Neutrophil (primary cell): Measurements from ENCODE around the gene GPRIN3.
"Not testable (repeated sequence)": the region's sequence is repeated elsewhere in the genome, so short reads cannot be mapped to it uniquely, and the experiment has no call there.

Experiments used
- H3K27ac ChIP-seq: fragments of 200-600 bp; sonication (generic); 2 replicates; pipeline ENCODE4 v1.5.1; 2016; ENCODE audit warnings: mild to moderate bottlenecking, moderate library complexity
- H3K27me3 ChIP-seq: fragments of 200-600 bp; sonication (generic); 2 replicates; pipeline ENCODE4 v1.6.0; 2016; ENCODE audit warnings: mild to moderate bottlenecking
- H3K36me3 ChIP-seq: fragments of 200-600 bp; sonication (generic); 2 replicates; pipeline ENCODE4 v1.5.1; 2017
- H3K4me1 ChIP-seq, 2 experiments: fragments of 200-600 bp in 1 of 2; sonication (generic) in 1 of 2; 1 replicate in 1 of 2; 2 replicates in 1 of 2; pipeline versions ENCODE4 v1.5.1 to v1.6.1; 2013 to 2016; ENCODE audit warnings: low read depth in 1 of 2, low read length in 1 of 2, mild to moderate bottlenecking in 1 of 2, moderate library complexity in 1 of 2; ENCODE audit not compliant: control insufficient read depth in 1 of 2, insufficient read depth in 1 of 2
- H3K4me3 ChIP-seq, 2 experiments: fragments of 200-600 bp in 1 of 2; sonication (generic) in 1 of 2; 1 replicate in 1 of 2; 2 replicates in 1 of 2; pipeline ENCODE4 v1.5.1; 2013 to 2016; ENCODE audit warnings: low read depth in 1 of 2, low read length in 1 of 2, mild to moderate bottlenecking in 1 of 2, moderate library complexity in 1 of 2
- H3K9me3 ChIP-seq: fragments of 200-600 bp; sonication (generic); 2 replicates; pipeline ENCODE4 v1.5.1; 2016
- TF ChIP-seq, protein P1 (sequence below): fragments of 200-600 bp; sonication (generic); IDR thresholded peaks from 2 replicates; pipeline ENCODE4 v1.5.1; 2016; ENCODE audit warnings: antibody characterized with exemption

Gene GPRIN3

DNA sequence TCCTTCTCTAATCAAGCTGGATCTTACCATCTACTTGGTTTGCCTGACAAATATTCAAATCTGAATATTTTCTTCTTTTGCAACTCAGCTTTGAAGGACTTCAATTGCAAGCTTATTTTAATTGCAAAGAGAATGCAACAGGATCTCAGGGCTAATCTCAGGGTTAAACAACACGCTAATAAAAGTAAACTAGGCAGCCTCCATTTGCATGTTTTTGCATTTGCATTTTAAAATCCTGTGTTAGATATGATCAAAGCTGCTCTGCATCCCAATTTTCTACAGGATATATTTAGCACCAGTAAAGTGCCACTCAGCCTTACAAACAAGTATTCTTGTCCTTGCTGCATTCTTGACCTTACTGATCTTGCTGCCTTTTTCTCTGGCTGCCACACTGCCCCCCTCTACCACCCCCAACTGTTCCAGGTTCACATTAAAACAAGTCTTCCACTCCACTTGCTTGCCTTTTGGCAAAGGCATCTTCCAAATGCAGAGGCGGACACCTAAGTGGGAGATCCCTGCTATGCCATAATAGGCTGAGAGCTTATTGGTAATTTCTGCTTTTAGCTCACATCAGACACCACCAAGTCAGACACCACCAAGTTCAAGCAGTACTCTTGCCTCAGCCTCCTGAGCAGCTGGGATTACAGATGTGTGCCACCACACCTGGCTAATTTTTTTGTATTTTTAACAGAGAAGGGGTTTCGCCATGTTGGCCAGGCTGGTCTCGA is 48.1 kb downstream of the GPRIN3 start:
- no peaks in the 10 kb centered on the region for H3K4me1 ChIP-seq
- no peaks in the 10 kb centered on the region for H3K36me3 ChIP-seq
- TF ChIP-seq, protein P1, sequence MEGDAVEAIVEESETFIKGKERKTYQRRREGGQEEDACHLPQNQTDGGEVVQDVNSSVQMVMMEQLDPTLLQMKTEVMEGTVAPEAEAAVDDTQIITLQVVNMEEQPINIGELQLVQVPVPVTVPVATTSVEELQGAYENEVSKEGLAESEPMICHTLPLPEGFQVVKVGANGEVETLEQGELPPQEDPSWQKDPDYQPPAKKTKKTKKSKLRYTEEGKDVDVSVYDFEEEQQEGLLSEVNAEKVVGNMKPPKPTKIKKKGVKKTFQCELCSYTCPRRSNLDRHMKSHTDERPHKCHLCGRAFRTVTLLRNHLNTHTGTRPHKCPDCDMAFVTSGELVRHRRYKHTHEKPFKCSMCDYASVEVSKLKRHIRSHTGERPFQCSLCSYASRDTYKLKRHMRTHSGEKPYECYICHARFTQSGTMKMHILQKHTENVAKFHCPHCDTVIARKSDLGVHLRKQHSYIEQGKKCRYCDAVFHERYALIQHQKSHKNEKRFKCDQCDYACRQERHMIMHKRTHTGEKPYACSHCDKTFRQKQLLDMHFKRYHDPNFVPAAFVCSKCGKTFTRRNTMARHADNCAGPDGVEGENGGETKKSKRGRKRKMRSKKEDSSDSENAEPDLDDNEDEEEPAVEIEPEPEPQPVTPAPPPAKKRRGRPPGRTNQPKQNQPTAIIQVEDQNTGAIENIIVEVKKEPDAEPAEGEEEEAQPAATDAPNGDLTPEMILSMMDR, result no peak
- no peaks in the 10 kb centered on the region for H3K27me3 ChIP-seq
- H3K4me3 ChIP-seq, result no peak overlapping the region
- H3K9me3 ChIP-seq, result no peaks in the 10 kb centered on the region
- no peak overlapping the region for H3K27ac ChIP-seq

DNA sequence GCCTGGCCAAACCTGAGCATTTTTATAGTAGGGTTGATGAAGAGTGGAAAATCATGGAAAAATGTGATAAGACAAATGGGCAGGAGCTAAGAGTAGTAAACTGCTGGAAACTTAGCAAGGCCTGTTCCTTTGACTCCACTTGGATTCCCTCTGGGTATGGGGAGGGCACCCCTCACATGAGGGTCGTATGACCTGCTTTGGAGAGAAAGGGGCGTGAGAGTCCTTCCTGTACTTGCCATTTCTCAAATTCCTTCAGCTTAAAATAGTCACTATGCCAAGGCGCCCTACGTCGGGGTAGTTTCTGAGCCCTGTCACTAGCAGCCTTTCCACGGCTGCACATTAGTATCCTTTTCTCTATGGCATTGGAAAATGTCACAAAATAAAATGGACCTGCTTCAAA is 49.1 kb downstream of the GPRIN3 start:
- Histone ChIP-seq H3K36me3 (no peaks in the 10 kb centered on the region), H3K9me3 (no peaks in the 10 kb centered on the region), H3K4me3 (no peak overlapping the region), H3K27ac (no peak overlapping the region), H3K27me3 (no peaks in the 10 kb centered on the region), H3K4me1 (no peaks in the 10 kb centered on the region)
- TF ChIP-seq, protein P1, result no peak

DNA sequence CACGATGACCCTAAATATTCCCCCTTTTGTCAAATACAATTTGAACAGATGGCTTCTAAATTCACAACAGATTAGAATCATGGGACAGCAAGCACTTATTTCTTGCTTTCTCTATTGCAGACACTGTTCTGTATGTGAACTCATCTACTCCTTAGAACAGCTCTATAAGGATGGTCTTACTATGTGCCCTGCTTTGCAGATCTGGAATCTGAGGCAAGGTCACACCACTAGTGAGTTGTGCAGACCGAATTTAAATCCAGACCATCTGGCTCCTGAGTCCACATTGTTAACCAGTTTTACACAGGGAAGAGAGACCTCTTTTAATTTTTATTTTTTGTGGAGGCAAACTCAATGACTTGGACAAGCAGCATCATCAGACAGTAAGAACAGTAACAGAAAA is 50.2 kb downstream of the GPRIN3 start:
- Histone ChIP-seq H3K4me3 (no peak overlapping the region), H3K9me3 (no peaks in the 10 kb centered on the region), H3K27me3 (no peaks in the 10 kb centered on the region), H3K27ac (no peak overlapping the region), H3K4me1 (no peaks in the 10 kb centered on the region), H3K36me3 (no peaks in the 10 kb centered on the region)
- TF ChIP-seq, protein P1, result no peak

DNA sequence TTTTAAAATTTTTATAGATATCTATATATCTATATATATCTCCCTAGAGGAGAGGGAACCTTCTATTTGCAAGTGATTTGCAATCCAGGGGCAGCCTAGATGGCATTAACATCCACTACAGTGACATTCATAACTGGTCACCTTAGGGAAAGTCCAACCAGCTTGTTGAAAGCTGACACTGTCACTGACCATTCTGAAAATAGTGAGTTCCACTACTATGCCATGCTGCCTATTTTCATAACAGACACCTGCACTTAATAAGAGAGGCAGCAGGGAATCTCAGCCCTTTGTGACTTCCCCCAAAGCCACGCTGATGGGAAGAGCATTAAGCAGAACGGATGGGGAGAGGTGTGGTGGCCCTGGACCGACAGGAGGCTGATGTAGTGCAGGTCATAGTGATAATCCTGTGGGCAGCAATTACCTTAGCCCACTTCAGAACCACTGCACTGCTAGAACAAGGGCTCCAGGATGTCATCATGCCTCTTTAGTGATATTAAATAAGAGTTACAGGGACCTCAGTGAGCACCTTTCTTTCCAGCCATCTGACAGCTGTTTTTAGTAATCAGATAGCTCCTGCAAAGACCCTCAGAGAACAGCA is 51.3 kb downstream of the GPRIN3 start:
- H3K27me3 ChIP-seq, result no peaks in the 10 kb centered on the region
- no peak overlapping the region for H3K27ac ChIP-seq
- TF ChIP-seq, protein P1, result no peak
- H3K4me3 ChIP-seq, result no peak overlapping the region
- no peaks in the 10 kb centered on the region for H3K9me3 ChIP-seq
- no peaks in the 10 kb centered on the region for H3K36me3 ChIP-seq
- no peaks in the 10 kb centered on the region for H3K4me1 ChIP-seq

DNA sequence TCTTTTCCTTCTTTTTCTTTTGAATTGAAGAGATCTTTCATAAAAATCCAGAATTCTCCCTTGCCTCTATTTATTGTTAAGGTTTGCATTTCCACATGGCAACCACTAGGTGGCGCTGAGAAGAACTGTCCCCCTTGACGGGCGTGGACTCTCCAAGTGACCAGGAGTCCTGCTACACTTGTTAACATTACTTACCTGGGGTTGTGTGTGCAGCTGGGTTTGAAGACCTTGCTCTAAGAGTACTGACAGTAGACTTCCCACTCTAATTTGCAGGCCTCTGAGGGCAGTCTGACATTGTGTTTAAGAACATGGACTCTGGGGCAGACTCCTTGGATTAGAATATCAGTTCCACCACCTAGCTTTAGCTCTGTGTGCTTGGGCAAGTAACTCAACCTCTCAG is 52.8 kb downstream of the GPRIN3 start:
- H3K4me1 ChIP-seq, result no peaks in the 10 kb centered on the region
- no peaks in the 10 kb centered on the region for H3K27me3 ChIP-seq
- no peak overlapping the region for H3K4me3 ChIP-seq
- TF ChIP-seq, protein P1, result peak; percentile 80
- H3K36me3 ChIP-seq, result no peaks in the 10 kb centered on the region
- H3K27ac ChIP-seq, result no peak overlapping the region
- no peaks in the 10 kb centered on the region for H3K9me3 ChIP-seq

DNA sequence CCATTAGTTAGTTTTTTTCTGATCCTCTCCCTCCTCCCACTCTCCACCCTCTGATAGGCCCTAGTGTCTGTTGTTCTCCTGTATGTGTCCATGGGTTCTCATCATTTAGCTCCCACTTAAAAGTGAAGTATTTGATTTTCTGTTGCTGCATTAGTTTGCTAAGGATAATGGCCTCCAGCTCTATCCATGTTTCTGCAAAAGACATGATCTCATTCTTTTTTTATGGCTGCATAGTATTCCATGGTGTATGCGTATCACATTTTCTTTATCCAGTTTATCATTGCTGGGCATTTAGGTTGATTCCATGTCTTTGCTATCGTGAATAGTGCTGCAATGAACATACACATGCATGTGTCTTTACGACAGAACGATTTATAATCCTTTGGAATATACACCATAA is 53.3 kb downstream of the GPRIN3 start:
- not testable (repeated sequence) for H3K27me3 ChIP-seq, H3K4me3 ChIP-seq, H3K27ac ChIP-seq, H3K9me3 ChIP-seq, H3K4me1 ChIP-seq, H3K36me3 ChIP-seq
